ENCODE data around the gene UST. TPM values are rescaled to one million over a fixed set of nuclear protein-coding genes. Genes with fewer than 3 reads are reported as not detected.
"Not testable (repeated sequence)": the region's sequence is repeated elsewhere in the genome, so short reads cannot be mapped to it uniquely, and the experiment has no call there.

The UST gene
- total RNA-seq, 2 experiments from 2014 or later = 1.2 to 1.5 TPM

DNA sequence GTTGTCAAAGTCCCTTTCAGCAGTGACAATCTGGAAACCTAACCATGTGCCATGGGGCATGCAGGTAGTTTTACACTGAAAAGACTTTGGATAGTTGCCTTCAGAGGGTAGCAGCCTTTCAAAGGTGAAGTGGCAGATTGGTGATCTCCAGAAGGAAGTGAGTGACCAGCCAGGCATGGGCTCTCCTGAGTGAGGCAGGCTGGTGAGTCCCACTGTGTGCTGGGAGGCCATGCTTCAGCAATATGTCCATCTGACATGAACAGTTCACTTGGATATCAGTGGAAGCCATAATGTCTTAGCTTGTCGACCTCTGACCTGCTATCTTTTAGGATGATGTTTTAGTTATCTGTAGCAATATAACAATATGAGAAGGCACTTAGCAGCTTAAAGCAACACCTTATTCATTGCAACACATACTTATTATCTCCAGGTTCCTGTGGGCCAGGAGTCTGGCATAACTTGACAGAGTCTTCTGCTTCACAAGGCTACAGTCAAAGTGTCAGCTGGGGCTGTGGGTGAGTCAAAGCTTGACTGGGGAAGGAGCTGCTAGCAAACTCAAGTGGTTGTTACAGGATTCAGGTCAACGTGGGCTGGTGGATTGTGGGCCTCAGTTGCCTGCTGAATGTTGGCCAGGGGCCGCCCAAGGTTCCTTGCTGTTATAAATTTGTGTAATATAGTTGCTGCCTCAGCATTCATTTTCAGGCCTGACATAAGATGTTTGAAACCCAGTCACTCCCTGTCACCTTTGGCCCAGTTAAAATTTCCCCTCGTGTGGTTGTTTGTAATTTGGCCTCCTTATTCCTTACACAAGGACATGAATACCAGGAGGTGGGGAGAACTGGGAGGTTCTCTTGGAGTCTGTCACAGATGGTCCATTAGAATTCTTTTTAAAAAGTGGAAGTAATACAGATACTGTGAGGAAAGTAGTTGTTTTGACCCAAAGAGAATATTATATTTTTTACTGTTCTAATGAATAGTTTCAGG lies 100.2 kb downstream of the UST start:
- TF ChIP-seq, protein P1, sequence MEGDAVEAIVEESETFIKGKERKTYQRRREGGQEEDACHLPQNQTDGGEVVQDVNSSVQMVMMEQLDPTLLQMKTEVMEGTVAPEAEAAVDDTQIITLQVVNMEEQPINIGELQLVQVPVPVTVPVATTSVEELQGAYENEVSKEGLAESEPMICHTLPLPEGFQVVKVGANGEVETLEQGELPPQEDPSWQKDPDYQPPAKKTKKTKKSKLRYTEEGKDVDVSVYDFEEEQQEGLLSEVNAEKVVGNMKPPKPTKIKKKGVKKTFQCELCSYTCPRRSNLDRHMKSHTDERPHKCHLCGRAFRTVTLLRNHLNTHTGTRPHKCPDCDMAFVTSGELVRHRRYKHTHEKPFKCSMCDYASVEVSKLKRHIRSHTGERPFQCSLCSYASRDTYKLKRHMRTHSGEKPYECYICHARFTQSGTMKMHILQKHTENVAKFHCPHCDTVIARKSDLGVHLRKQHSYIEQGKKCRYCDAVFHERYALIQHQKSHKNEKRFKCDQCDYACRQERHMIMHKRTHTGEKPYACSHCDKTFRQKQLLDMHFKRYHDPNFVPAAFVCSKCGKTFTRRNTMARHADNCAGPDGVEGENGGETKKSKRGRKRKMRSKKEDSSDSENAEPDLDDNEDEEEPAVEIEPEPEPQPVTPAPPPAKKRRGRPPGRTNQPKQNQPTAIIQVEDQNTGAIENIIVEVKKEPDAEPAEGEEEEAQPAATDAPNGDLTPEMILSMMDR (IDR thresholded peaks at IDR 0.05) = no peak
- ATAC-seq (peak; percentile 45), DNase-seq (peak; percentile 23)
- no peaks in the 10 kb centered on the region for H3K27me3 Mint-ChIP-seq
- H3K27ac Mint-ChIP-seq = no peak overlapping the region
- H3K4me1 Mint-ChIP-seq (ENCODE audit: low read depth) = peaks cover 6% of the 10 kb centered on the region
- ChIA-PET POLR2A (interaction anchor here (1.1 kb wide), 1 partner anchor 88 kb away, joined by 4 read pairs; no protein-coding TSS in a partner anchor), CTCF (no interaction called here)
- no peaks in the 10 kb centered on the region for H3K9me3 Mint-ChIP-seq
- H3K4me3 Mint-ChIP-seq = no peak overlapping the region
- intact Hi-C loops (cut with micrococcal nuclease) = no loop called here
- no peaks in the 10 kb centered on the region for H3K36me3 Mint-ChIP-seq (ENCODE audit: low read depth)

DNA sequence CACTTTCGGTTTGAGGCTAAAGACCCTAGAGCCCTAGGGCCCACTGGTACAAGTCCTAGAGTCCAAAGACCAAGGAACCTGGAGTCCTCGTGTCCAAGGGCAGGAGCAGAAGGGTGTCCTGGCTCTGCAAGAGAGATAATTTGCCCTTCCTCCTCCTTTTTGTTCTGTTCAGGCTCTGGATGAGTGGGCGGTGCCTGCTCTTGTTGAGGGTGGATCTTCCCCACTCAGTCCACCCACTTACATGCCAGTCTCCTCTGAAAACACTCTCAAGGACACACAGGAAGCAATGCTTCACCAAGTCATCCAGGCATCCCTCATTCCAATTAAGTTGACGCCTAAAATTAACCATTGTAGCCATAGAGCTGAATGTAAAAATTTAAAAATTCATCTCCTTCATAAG lies 102.1 kb downstream of the UST start:
- TF ChIP-seq, protein P1 (IDR thresholded peaks at IDR 0.05) = no peak
- POLR2A ChIA-PET = no interaction called here
- ATAC-seq = no peak
- H3K9me3 Mint-ChIP-seq = no peaks in the 10 kb centered on the region
- H3K36me3 Mint-ChIP-seq (ENCODE audit: low read depth) = no peaks in the 10 kb centered on the region
- CTCF ChIA-PET = interaction anchor here (1.0 kb wide), 1 partner anchor 12 kb away, joined by 3 read pairs; no protein-coding TSS in a partner anchor
- intact Hi-C loops (cut with micrococcal nuclease) = no loop called here
- H3K4me1 Mint-ChIP-seq (ENCODE audit: low read depth) = peaks cover 6% of the 10 kb centered on the region
- H3K27me3 Mint-ChIP-seq = no peaks in the 10 kb centered on the region
- no peak overlapping the region for H3K4me3 Mint-ChIP-seq
- H3K27ac Mint-ChIP-seq = no peak overlapping the region
- no peak for DNase-seq

DNA sequence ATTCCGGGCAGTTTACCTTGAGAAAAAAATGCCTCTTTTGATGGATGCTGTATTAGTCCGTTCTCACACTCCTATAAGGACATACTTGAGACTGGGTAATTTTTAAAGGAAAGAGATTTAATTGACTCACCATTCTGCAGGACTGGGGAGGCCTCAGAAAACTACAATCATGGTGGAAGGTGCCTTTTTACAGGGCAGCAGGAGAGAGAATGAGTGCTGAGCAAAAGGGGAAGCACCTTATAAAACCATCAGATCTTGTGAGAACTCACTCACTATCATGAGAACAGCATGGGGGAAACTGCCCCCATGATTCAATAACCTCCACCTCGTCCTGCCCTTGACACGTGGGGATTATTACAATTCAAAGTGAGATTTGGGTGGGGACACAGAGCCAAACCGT lies 102.6 kb downstream of the UST start:
- DNase-seq (peak; percentile 12), ATAC-seq (peak; percentile 27)
- H3K9me3 Mint-ChIP-seq; H3K36me3 Mint-ChIP-seq (ENCODE audit: low read depth); H3K4me3 Mint-ChIP-seq; H3K27me3 Mint-ChIP-seq; H3K4me1 Mint-ChIP-seq (ENCODE audit: low read depth); POLR2A ChIA-PET; H3K27ac Mint-ChIP-seq; intact Hi-C loops (cut with micrococcal nuclease): not testable (repeated sequence)
- CTCF ChIA-PET = interaction anchor here (1.0 kb wide), 1 partner anchor 12 kb away, joined by 3 read pairs; no protein-coding TSS in a partner anchor

GRCh38 chr6:148850964-148851363 lies 104.1 kb downstream of the UST start:
- CTCF ChIA-PET = no interaction called here
- intact Hi-C loops (cut with micrococcal nuclease) = no loop called here
- Mint-ChIP-seq H3K9me3 (no peaks in the 10 kb centered on the region), H3K36me3 (ENCODE audit: low read depth) (no peaks in the 10 kb centered on the region), H3K4me1 (ENCODE audit: low read depth) (peaks cover 6% of the 10 kb centered on the region), H3K27me3 (no peaks in the 10 kb centered on the region), H3K27ac (no peak overlapping the region), H3K4me3 (no peak overlapping the region)
- no peak for ATAC-seq
- POLR2A ChIA-PET = no interaction called here
- DNase-seq = no peak
- TF ChIP-seq, protein P1 (IDR thresholded peaks at IDR 0.05) = no peak

DNA sequence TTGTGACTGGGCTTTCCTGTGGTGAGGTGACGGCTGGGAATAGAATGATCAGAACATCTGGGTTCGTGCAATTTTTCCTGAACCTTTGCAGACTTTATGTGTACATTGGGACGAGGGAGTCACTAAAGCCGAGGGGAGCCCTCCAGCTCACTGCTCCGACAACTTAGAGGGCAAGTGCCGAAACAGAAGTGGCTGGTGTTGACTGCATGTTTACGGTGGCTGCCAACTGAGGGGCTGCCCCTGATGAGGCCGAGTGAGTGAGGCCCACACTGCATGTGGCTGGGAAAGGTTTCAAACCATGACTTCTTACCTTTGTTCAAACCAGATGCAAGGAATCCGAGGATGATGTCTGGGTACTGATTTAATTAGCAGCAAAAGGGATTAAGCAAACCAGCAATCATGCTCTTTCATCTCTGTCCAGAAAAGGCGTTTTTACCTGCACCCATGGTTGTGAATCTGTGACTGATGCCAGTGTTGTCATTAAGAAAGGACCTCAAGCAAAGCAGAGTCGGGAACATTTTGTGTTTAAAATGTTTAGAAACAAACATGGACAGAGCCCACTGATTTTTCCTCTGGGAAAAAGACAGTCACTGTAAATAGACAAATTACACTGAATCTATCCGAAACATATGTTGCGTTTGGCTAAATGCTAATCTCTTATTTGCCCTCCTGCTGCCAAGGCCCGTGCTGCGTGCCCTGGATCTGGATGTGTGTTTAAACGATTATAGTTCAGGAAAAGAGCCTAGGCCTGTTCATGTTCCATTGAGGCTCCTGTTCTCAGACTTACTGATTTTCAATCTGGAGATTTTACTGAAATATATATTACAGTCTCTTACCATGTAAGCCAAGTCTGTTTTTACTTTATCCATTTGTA lies 105.1 kb downstream of the UST start:
- Mint-ChIP-seq H3K27me3 (no peaks in the 10 kb centered on the region), H3K4me3 (no peak overlapping the region), H3K4me1 (ENCODE audit: low read depth) (peaks cover 6% of the 10 kb centered on the region), H3K36me3 (ENCODE audit: low read depth) (no peaks in the 10 kb centered on the region), H3K9me3 (no peaks in the 10 kb centered on the region), H3K27ac (no peak overlapping the region)
- DNase-seq (no peak), ATAC-seq (no peak)
- POLR2A ChIA-PET = no interaction called here
- CTCF ChIA-PET = no interaction called here
- TF ChIP-seq, protein P1 (IDR thresholded peaks at IDR 0.05) = no peak
- intact Hi-C loops (cut with micrococcal nuclease) = no loop called here

All from activated CD8-positive, alpha-beta T cell treated with anti-CD3 and anti-CD28 coated beads for 36 hours (primary cell).